Putamen (tissue), 1 donor: ENCODE data around the gene DIO3.

Source experiments
- DNase-seq: peaks from one replicate; pipeline ENCODE4 v3.0.0-alpha.2; 2016; ENCODE audit warnings: low spot score

Gene DIO3

GRCh38 chr14:101583006-101583714, 21.9 kb downstream of the DIO3 start:
- no peak for DNase-seq

GRCh38 chr14:101583715-101584054, 22.4 kb downstream of the DIO3 start:
- DNase-seq = no peak

- no peak for DNase-seq
Observed at GRCh38 chr14:101584055-101584859, 23.0 kb downstream of the DIO3 start.

- no peak for DNase-seq
Observed at GRCh38 chr14:101585211-101585610, 23.9 kb downstream of the DIO3 start.

- DNase-seq = no peak
Observed at GRCh38 chr14:101586531-101587430, 25.5 kb downstream of the DIO3 start.

GRCh38 chr14:101587441-101587911, 26.2 kb downstream of the DIO3 start:
- no peak for DNase-seq

GRCh38 chr14:101588286-101588975, 27.1 kb downstream of the DIO3 start:
- DNase-seq = no peak

- DNase-seq = no peak
Observed at GRCh38 chr14:101588990-101589389, 27.7 kb downstream of the DIO3 start.

GRCh38 chr14:101589486-101590015, 28.3 kb downstream of the DIO3 start:
- DNase-seq = no peak

GRCh38 chr14:101590062-101590461, 28.8 kb downstream of the DIO3 start:
- DNase-seq = no peak

GRCh38 chr14:101590616-101591015, 29.3 kb downstream of the DIO3 start:
- no peak for DNase-seq

GRCh38 chr14:101591121-101591520, 29.8 kb downstream of the DIO3 start:
- DNase-seq = no peak

GRCh38 chr14:101591582-101591981, 30.3 kb downstream of the DIO3 start:
- DNase-seq = no peak

- no peak for DNase-seq
Observed at GRCh38 chr14:101593411-101594238, 32.3 kb downstream of the DIO3 start.

GRCh38 chr14:101594511-101595148, 33.3 kb downstream of the DIO3 start:
- no peak for DNase-seq

GRCh38 chr14:101595349-101595748, 34.1 kb downstream of the DIO3 start:
- DNase-seq = no peak

- no peak for DNase-seq
Observed at GRCh38 chr14:101595887-101596721, 34.8 kb downstream of the DIO3 start.

- no peak for DNase-seq
Observed at GRCh38 chr14:101596742-101597141, 35.4 kb downstream of the DIO3 start.

GRCh38 chr14:101598159-101598558, 36.9 kb downstream of the DIO3 start:
- no peak for DNase-seq
